SK-N-SH (cell line): ENCODE results near the gene RCAN3. TPM values are rescaled to one million over a fixed set of nuclear protein-coding genes. Genes with fewer than 3 reads are reported as not detected.

ENCODE experiments used
- CTCF ChIA-PET: fragments of 300-600, 350-600 bp; formaldehyde crosslinking; extraction: SDS; loops from one replicate; lab custom pipeline; 2021; lab: Yijun Ruan, JAX
- POLR2A ChIA-PET: fragments of 350-600 bp; sonication (Branson Sonifier 250); formaldehyde crosslinking; extraction: SDS; loops from one replicate; lab custom pipeline; 2020; ENCODE audit warnings: antibody characterized with exemption, inconsistent platforms; lab: Yijun Ruan, JAX
- DNase-seq: peaks from one replicate; pipeline ENCODE4 v3.0.0; 2012
- H2AFZ ChIP-seq: fragments of 200-600 bp; sonication (generic); 2 replicates; pipeline ENCODE4 v1.8.1; 2016; ENCODE audit warnings: antibody characterized with exemption, mild to moderate bottlenecking, low read depth
- H3F3A ChIP-seq: fragments of 200-600 bp; sonication (generic); replicated peaks from 2 replicates; pipeline ENCODE3; 2016; ENCODE audit warnings: antibody characterized with exemption, mild to moderate bottlenecking; ENCODE audit not compliant: insufficient read depth
- H3K27ac ChIP-seq, 2 experiments: fragments of 200-500 bp in 1 of 2; fragments of 200-600 bp in 1 of 2; sonication (Bioruptor generic) in 1 of 2; sonication (generic), shearing (Covaris generic) in 1 of 2; 2 replicates each; pipeline versions ENCODE4 v1.5.1 to v1.6.1; 2014 to 2016; ENCODE audit warnings: low read depth in 2 of 2, inconsistent platforms in 1 of 2, low read length in 1 of 2, mild to moderate bottlenecking in 1 of 2, mixed read lengths in 1 of 2
- H3K27me3 ChIP-seq: fragments of 200-600 bp; sonication (generic), shearing (Covaris generic); 2 replicates; pipeline ENCODE4 v1.6.1; 2016; ENCODE audit warnings: mixed run types; ENCODE audit not compliant: insufficient read depth
- H3K36me3 ChIP-seq, 2 experiments: fragments of 200-500 bp in 1 of 2; fragments of 200-600 bp in 1 of 2; sonication (Bioruptor generic) in 1 of 2; sonication (generic) in 1 of 2; replicated peaks in 1 of 2; 2 replicates each; pipeline versions ENCODE3 to v1.5.1; 2014 to 2016; ENCODE audit warnings: low read length in 1 of 2, mild to moderate bottlenecking in 1 of 2; ENCODE audit not compliant: insufficient read depth in 2 of 2, control insufficient read depth in 1 of 2
- H3K4me1 ChIP-seq, 2 experiments: fragments of 200-500 bp in 1 of 2; fragments of 200-600 bp in 1 of 2; sonication (Bioruptor generic) in 1 of 2; sonication (generic), shearing (Covaris generic) in 1 of 2; 2 replicates each; pipeline versions ENCODE4 v1.5.1 to v1.6.1; 2014 to 2016; ENCODE audit warnings: low read depth in 1 of 2, low read length in 1 of 2, mixed run types in 1 of 2; ENCODE audit not compliant: insufficient read depth in 2 of 2, control insufficient read depth in 1 of 2
- H3K4me2 ChIP-seq: fragments of 200-600 bp; sonication (generic), shearing (Covaris generic); 2 replicates; pipeline ENCODE4 v1.6.1; 2017; ENCODE audit warnings: mixed run types
- H3K4me3 ChIP-seq, 2 experiments: fragments of 200-500 bp in 1 of 2; fragments of 200-600 bp in 1 of 2; sonication (Bioruptor generic) in 1 of 2; sonication (generic), shearing (Covaris generic) in 1 of 2; 2 replicates each; pipeline versions ENCODE4 v1.5.1 to v1.8.1; 2014 to 2016; ENCODE audit warnings: low read depth in 2 of 2, inconsistent platforms in 1 of 2, low read length in 1 of 2, mild to moderate bottlenecking in 1 of 2, mixed read lengths in 1 of 2, moderate library complexity in 1 of 2
- H3K79me2 ChIP-seq: fragments of 200-600 bp; sonication (generic); 2 replicates; pipeline ENCODE4 v1.8.1; 2017; ENCODE audit warnings: mild to moderate bottlenecking; ENCODE audit not compliant: insufficient read depth
- H3K9ac ChIP-seq: fragments of 200-600 bp; sonication (generic); 2 replicates; pipeline ENCODE4 v1.6.1; 2017; ENCODE audit warnings: mixed run types
- H3K9me2 ChIP-seq: fragments of 200-600 bp; sonication (generic); 2 replicates; pipeline ENCODE4 v1.6.1; 2017; ENCODE audit warnings: mixed run types
- H3K9me3 ChIP-seq: fragments of 200-600 bp; sonication (generic); 2 replicates; pipeline ENCODE4 v1.6.1; 2017; ENCODE audit warnings: mixed run types, mild to moderate bottlenecking, moderate library complexity
- H4K20me1 ChIP-seq: fragments of 200-600 bp; sonication (generic); 2 replicates; pipeline ENCODE4 v1.6.1; 2017; ENCODE audit warnings: mild to moderate bottlenecking, mixed run types; ENCODE audit not compliant: insufficient read depth
- CHD2 ChIP-seq: fragments of 150-350 bp; IDR thresholded peaks from 2 replicates; pipeline ENCODE4 v1.6.1; 2018; ENCODE audit warnings: low read length; ENCODE audit not compliant: partially characterized antibody
- ELF1 ChIP-seq: IDR thresholded peaks from 2 replicates; pipeline ENCODE4 v1.4.0; 2012
- EZH2phosphoT487 ChIP-seq: fragments of 200-600 bp; sonication (generic); IDR thresholded peaks from 2 replicates; pipeline ENCODE4 v1.6.1; 2017; ENCODE audit warnings: low read depth, mixed run types, mild to moderate bottlenecking, antibody characterized with exemption, moderate library complexity, borderline replicate concordance
- FOSL2 ChIP-seq: IDR thresholded peaks from 2 replicates; pipeline ENCODE4 v1.4.0; 2012; ENCODE audit warnings: low read depth, mild to moderate bottlenecking, moderate library complexity, borderline replicate concordance
- FOXM1 ChIP-seq: IDR thresholded peaks from 2 replicates; pipeline ENCODE4 v1.4.0; 2012; ENCODE audit warnings: low read depth, mild to moderate bottlenecking
- MEF2A ChIP-seq: IDR thresholded peaks from 2 replicates; pipeline ENCODE4 v1.4.0; 2012; ENCODE audit warnings: low read depth, borderline replicate concordance
- NFIC ChIP-seq: IDR thresholded peaks from 2 replicates; pipeline ENCODE4 v1.4.0; 2012; ENCODE audit warnings: borderline replicate concordance
- NRF1 ChIP-seq: IDR thresholded peaks from 2 replicates; pipeline ENCODE4 v1.6.1; 2012; ENCODE audit warnings: low read depth, mild to moderate bottlenecking, low read length
- RAD21 ChIP-seq: IDR thresholded peaks from 2 replicates; pipeline ENCODE4 v1.6.1; 2012; ENCODE audit warnings: mild to moderate bottlenecking, low read length
- RCOR1 ChIP-seq: fragments of 150-350 bp; IDR thresholded peaks from 2 replicates; pipeline ENCODE4 v1.6.1; 2017; ENCODE audit warnings: antibody characterized with exemption, low read length
- RXRA ChIP-seq: IDR thresholded peaks from 2 replicates; pipeline ENCODE4 v1.4.0; 2012; ENCODE audit warnings: low read depth, mild to moderate bottlenecking, borderline replicate concordance
- SIN3A ChIP-seq: IDR thresholded peaks from 2 replicates; pipeline ENCODE4 v1.6.1; 2012; ENCODE audit warnings: low read depth, mild to moderate bottlenecking, low read length, moderate library complexity, borderline replicate concordance
- TCF12 ChIP-seq: IDR thresholded peaks from 2 replicates; pipeline ENCODE4 v1.4.0; 2012
- USF1 ChIP-seq: IDR thresholded peaks from 2 replicates; pipeline ENCODE4 v1.4.0; 2012; ENCODE audit warnings: low read depth, borderline replicate concordance
- YY1 ChIP-seq: IDR thresholded peaks from 2 replicates; pipeline ENCODE4 v1.4.0; 2012; ENCODE audit warnings: low read depth, mild to moderate bottlenecking
- ZBTB33 ChIP-seq: IDR thresholded peaks from 2 replicates; pipeline ENCODE4 v1.4.0; 2012; ENCODE audit warnings: low read depth, borderline replicate concordance
- WGBS: methylation state at CpG from one replicate; pipeline ENCODE4 v1.1.6; 2017; ENCODE audit warnings: low lambda C conversion rate; 5-methylcytosine and 5-hydroxymethylcytosine counted together
- polyA plus RNA-seq, 3 experiments: library from polyadenylated mRNA; depleted of rRNA; stranded (reverse); fragments of >200 nt; gene quantifications; 2 replicates each; pipeline ENCODE4 v1.2.3, GENCODE V29; 2012
- TF ChIP-seq, protein P1 (sequence below): fragments of 200-600 bp; sonication (generic); IDR thresholded peaks from 2 replicates; pipeline ENCODE4 v1.6.1; 2017; ENCODE audit warnings: antibody characterized with exemption, mild to moderate bottlenecking, moderate library complexity
- TF ChIP-seq, protein P2 (sequence below): fragments of 150-350 bp; IDR thresholded peaks from 2 replicates; pipeline ENCODE4 v1.6.1; 2017; ENCODE audit warnings: antibody characterized with exemption, low read length, low read depth, borderline replicate concordance
- TF ChIP-seq, protein P3 (sequence below): IDR thresholded peaks from 2 replicates; pipeline ENCODE4 v1.4.0; 2012; ENCODE audit warnings: low read depth

RCAN3 gene
- polyA plus RNA-seq, 1 of the 3 experiments (the other 2 are of a cell fraction) = 4.8 TPM

GRCh38 chr1:24567792-24568388, 65.3 kb downstream of the RCAN3 start (continued):
- TF ChIP-seq, protein P1, sequence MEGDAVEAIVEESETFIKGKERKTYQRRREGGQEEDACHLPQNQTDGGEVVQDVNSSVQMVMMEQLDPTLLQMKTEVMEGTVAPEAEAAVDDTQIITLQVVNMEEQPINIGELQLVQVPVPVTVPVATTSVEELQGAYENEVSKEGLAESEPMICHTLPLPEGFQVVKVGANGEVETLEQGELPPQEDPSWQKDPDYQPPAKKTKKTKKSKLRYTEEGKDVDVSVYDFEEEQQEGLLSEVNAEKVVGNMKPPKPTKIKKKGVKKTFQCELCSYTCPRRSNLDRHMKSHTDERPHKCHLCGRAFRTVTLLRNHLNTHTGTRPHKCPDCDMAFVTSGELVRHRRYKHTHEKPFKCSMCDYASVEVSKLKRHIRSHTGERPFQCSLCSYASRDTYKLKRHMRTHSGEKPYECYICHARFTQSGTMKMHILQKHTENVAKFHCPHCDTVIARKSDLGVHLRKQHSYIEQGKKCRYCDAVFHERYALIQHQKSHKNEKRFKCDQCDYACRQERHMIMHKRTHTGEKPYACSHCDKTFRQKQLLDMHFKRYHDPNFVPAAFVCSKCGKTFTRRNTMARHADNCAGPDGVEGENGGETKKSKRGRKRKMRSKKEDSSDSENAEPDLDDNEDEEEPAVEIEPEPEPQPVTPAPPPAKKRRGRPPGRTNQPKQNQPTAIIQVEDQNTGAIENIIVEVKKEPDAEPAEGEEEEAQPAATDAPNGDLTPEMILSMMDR = no peak
- TF ChIP-seq SIN3A (no peak), CHD2 (no peak), FOSL2 (no peak), ELF1 (no peak), FOXM1 (no peak), RXRA (no peak)

- DNase-seq = no peak
- Histone ChIP-seq H3K4me2 (no peak overlapping the region), H3K4me1 (no peaks in the 10 kb centered on the region), H3K9ac (no peak overlapping the region), H3K9me2 (no peaks in the 10 kb centered on the region), H4K20me1 (no peaks in the 10 kb centered on the region), H2AFZ (no peak overlapping the region), H3K27ac (no peak overlapping the region), H3K27me3 (no peaks in the 10 kb centered on the region), H3K79me2 (no peaks in the 10 kb centered on the region), H3K36me3 (no peaks in the 10 kb centered on the region), H3K4me3 (no peak overlapping the region), H3K9me3 (no peaks in the 10 kb centered on the region), H3F3A (no peaks in the 10 kb centered on the region)
- WGBS = 66% methylated on average over 2 of the region's 2 CpGs
- CTCF ChIA-PET = interaction anchor here (1.3 kb wide), 1 partner anchor 19 kb away, joined by 3 read pairs; no protein-coding TSS in a partner anchor
- POLR2A ChIA-PET = no interaction called here
- TF ChIP-seq RCOR1 = no peak
- TF ChIP-seq USF1 = no peak
- no peak for TF ChIP-seq TCF12
- no peak for TF ChIP-seq RAD21
- TF ChIP-seq CHD2 = no peak
- no peak for TF ChIP-seq MEF2A
- TF ChIP-seq, protein P2, sequence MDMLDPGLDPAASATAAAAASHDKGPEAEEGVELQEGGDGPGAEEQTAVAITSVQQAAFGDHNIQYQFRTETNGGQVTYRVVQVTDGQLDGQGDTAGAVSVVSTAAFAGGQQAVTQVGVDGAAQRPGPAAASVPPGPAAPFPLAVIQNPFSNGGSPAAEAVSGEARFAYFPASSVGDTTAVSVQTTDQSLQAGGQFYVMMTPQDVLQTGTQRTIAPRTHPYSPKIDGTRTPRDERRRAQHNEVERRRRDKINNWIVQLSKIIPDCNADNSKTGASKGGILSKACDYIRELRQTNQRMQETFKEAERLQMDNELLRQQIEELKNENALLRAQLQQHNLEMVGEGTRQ = no peak
- TF ChIP-seq ELF1 = no peak
- no peak for TF ChIP-seq EZH2phosphoT487
- TF ChIP-seq, protein P1 = no peak
- TF ChIP-seq NRF1 = no peak
- TF ChIP-seq, protein P3, sequence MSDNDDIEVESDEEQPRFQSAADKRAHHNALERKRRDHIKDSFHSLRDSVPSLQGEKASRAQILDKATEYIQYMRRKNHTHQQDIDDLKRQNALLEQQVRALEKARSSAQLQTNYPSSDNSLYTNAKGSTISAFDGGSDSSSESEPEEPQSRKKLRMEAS = no peak
- no peak for TF ChIP-seq YY1
- TF ChIP-seq NFIC = no peak
- no peak for TF ChIP-seq ZBTB33
Measured at GRCh38 chr1:24568475-24568874, 65.8 kb downstream of the RCAN3 start.
